ENCODE measurements around the gene BNC2.

BNC2 gene

DNA sequence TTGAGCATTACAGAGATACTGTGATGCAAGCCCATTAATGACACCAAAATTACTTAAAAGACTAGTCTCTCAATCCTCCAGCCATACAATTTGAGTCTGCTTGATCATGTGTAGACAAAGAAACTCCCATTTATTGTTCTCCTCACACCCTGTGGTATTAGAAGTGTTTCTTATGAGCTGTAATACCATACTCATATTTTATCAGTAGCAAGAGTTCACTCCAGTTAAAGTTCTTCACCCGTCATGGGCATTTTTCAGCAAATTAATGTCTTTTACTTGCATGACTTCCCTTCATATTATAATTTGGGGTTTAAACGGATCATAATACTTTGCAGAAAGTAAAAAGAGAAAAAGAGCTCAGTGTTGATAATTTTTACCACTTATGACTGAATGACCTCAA lies 242.9 kb downstream of the BNC2 start:
- H3K27ac ChIP-seq (replicated peaks), result no peak overlapping the region
- TF ChIP-seq GABPA (IDR thresholded peaks at IDR 0.05; ENCODE audit: low read depth) (no peak), SPI1 (IDR thresholded peaks at IDR 0.05; ENCODE audit: borderline replicate concordance, low read depth) (no peak), POLR2AphosphoS5 (IDR thresholded peaks at IDR 0.05; ENCODE audit: low read depth) (no peak), REST (IDR thresholded peaks at IDR 0.05; ENCODE audit: insufficient replicate concordance, low read depth) (no peak)
- TF ChIP-seq, protein P1, sequence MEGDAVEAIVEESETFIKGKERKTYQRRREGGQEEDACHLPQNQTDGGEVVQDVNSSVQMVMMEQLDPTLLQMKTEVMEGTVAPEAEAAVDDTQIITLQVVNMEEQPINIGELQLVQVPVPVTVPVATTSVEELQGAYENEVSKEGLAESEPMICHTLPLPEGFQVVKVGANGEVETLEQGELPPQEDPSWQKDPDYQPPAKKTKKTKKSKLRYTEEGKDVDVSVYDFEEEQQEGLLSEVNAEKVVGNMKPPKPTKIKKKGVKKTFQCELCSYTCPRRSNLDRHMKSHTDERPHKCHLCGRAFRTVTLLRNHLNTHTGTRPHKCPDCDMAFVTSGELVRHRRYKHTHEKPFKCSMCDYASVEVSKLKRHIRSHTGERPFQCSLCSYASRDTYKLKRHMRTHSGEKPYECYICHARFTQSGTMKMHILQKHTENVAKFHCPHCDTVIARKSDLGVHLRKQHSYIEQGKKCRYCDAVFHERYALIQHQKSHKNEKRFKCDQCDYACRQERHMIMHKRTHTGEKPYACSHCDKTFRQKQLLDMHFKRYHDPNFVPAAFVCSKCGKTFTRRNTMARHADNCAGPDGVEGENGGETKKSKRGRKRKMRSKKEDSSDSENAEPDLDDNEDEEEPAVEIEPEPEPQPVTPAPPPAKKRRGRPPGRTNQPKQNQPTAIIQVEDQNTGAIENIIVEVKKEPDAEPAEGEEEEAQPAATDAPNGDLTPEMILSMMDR (IDR thresholded peaks at IDR 0.05; ENCODE audit: insufficient read depth, low read length), result no peak
- DNase-seq (ENCODE audit: low read depth in 1 of 2, low spot score in 1 of 2), result no peak
- no peaks in the 10 kb centered on the region for H3K27me3 ChIP-seq (ENCODE audit: insufficient read depth, poor library complexity, severe bottlenecking)
- H3K4me3 ChIP-seq (replicated peaks; ENCODE audit: insufficient read depth, low read length), result no peak overlapping the region

- no peak for DNase-seq (ENCODE audit: low read depth in 1 of 2, low spot score in 1 of 2)
- Histone ChIP-seq H3K27ac (replicated peaks) (no peak overlapping the region), H3K27me3 (ENCODE audit: insufficient read depth, poor library complexity, severe bottlenecking) (no peaks in the 10 kb centered on the region), H3K4me3 (replicated peaks; ENCODE audit: insufficient read depth, low read length) (no peak overlapping the region)
- TF ChIP-seq SPI1 (IDR thresholded peaks at IDR 0.05; ENCODE audit: borderline replicate concordance, low read depth), result no peak
- TF ChIP-seq, protein P1 (IDR thresholded peaks at IDR 0.05; ENCODE audit: insufficient read depth, low read length), result no peak
- TF ChIP-seq POLR2AphosphoS5 (IDR thresholded peaks at IDR 0.05; ENCODE audit: low read depth), result no peak
- no peak for TF ChIP-seq GABPA (IDR thresholded peaks at IDR 0.05; ENCODE audit: low read depth)
- TF ChIP-seq REST (IDR thresholded peaks at IDR 0.05; ENCODE audit: insufficient replicate concordance, low read depth), result no peak
These were observed 243.8 kb downstream of the BNC2 start for GRCh38 chr9:16626577-16627130.

DNA sequence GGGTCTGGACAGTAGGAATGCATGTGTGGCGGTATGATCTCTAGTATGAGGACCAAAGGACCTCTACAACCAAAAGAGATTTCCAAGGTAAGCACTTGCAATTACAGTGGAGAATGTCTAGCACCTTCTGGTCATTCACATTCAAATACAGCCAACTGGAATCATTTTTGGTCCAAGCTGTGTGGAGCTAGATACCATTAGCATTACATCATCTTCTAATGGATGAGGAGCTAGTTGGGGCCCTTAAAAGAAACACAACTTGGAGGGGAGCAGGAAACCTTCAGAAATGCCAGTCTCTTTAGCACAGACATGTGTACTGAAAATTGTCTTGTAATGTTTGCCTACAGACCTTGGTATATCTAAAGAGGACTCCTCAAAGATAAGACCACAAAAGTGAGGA lies 244.7 kb downstream of the BNC2 start:
- Histone ChIP-seq H3K4me3 (replicated peaks; ENCODE audit: insufficient read depth, low read length) (no peak overlapping the region), H3K27me3 (ENCODE audit: insufficient read depth, poor library complexity, severe bottlenecking) (no peaks in the 10 kb centered on the region), H3K27ac (replicated peaks) (no peak overlapping the region)
- no peak for DNase-seq (ENCODE audit: low read depth in 1 of 2, low spot score in 1 of 2)
- TF ChIP-seq GABPA (IDR thresholded peaks at IDR 0.05; ENCODE audit: low read depth), result no peak
- TF ChIP-seq REST (IDR thresholded peaks at IDR 0.05; ENCODE audit: insufficient replicate concordance, low read depth), result no peak
